ENCODE results near the gene OR52D1.

The OR52D1 gene

GRCh38 chr11:5488385-5488784, at the start of gene OR52D1:
Gene OR52D1 (plus strand): TSS chr11:5488685. CDS start chr11:5488707, 22 bp downstream.
- TF ChIP-seq CTCF (conservative IDR thresholded peaks at IDR 0.05; ENCODE audit: control insufficient read depth, insufficient read depth, low read depth, low read length): no peak
- DNase-seq (ENCODE audit: low read depth): no peak
- no peak within 1 kb of the TSS for H3K4me3 ChIP-seq (ENCODE audit: control insufficient read depth, low read depth, low read length)

GRCh38 chr11:5441414-5441813, 47.1 kb upstream of the OR52D1 start, which contains the start of gene OR51I1:
Gene OR51I1 (minus strand): TSS chr11:5441514. CDS start chr11:5441514, 0 bp downstream.
- DNase-seq (ENCODE audit: low read depth): no peak
- H3K4me3 ChIP-seq (ENCODE audit: control insufficient read depth, low read depth, low read length): no peak within 1 kb of the TSS
- no peak for TF ChIP-seq CTCF (conservative IDR thresholded peaks at IDR 0.05; ENCODE audit: control insufficient read depth, insufficient read depth, low read depth, low read length)

GRCh38 chr11:5443835-5444393, 44.6 kb upstream of the OR52D1 start:
- no peak overlapping the region for H3K4me3 ChIP-seq (ENCODE audit: control insufficient read depth, low read depth, low read length)
- TF ChIP-seq CTCF (conservative IDR thresholded peaks at IDR 0.05; ENCODE audit: control insufficient read depth, insufficient read depth, low read depth, low read length): no peak
- no peak for DNase-seq (ENCODE audit: low read depth)

- DNase-seq (ENCODE audit: low read depth): no peak
- TF ChIP-seq CTCF (conservative IDR thresholded peaks at IDR 0.05; ENCODE audit: control insufficient read depth, insufficient read depth, low read depth, low read length): no peak
- H3K4me3 ChIP-seq (ENCODE audit: control insufficient read depth, low read depth, low read length): no peak within 1 kb of the TSS
These were observed 39.5 kb upstream of the OR52D1 start, which contains the start of gene OR51I2 for GRCh38 chr11:5449023-5449422. Gene OR51I2 (plus strand): TSS chr11:5449323. CDS start chr11:5453489, 4,166 bp downstream.

- TF ChIP-seq CTCF (conservative IDR thresholded peaks at IDR 0.05; ENCODE audit: control insufficient read depth, insufficient read depth, low read depth, low read length): no peak
- no peak overlapping the region for H3K4me3 ChIP-seq (ENCODE audit: control insufficient read depth, low read depth, low read length)
- DNase-seq (ENCODE audit: low read depth): no peak
These were observed 39.1 kb upstream of the OR52D1 start for GRCh38 chr11:5449432-5449831.

GRCh38 chr11:5460983-5461621, 27.4 kb upstream of the OR52D1 start:
- H3K4me3 ChIP-seq (ENCODE audit: control insufficient read depth, low read depth, low read length): no peak overlapping the region
- no peak for DNase-seq (ENCODE audit: low read depth)
- no peak for TF ChIP-seq CTCF (conservative IDR thresholded peaks at IDR 0.05; ENCODE audit: control insufficient read depth, insufficient read depth, low read depth, low read length)
